Astrocyte of the cerebellum (primary cell): ENCODE measurements around the gene ZNF142.

ENCODE experiments used
- DNase-seq: peaks from one replicate; pipeline ENCODE4 v3.0.0-alpha.2; 2011; ENCODE audit warnings: low read depth
- H3K4me3 ChIP-seq: 2 replicates; pipeline ENCODE4 v1.5.1; 2011; ENCODE audit warnings: mild to moderate bottlenecking, low read depth, low read length, moderate library complexity
- in situ Hi-C: cut with HindIII; loops from 2 replicates; pipeline ENCODE4 v1.10.0; 2017; ENCODE audit warnings: low sequenced_read_pairs
- TF ChIP-seq, protein P1 (sequence below): IDR thresholded peaks from 2 replicates; pipeline ENCODE4 v1.5.1; 2012; ENCODE audit warnings: low read length, low read depth, moderate library complexity, mild to moderate bottlenecking; ENCODE audit errors: missing control alignments

The ZNF142 gene

GRCh38 chr2:218605432-218605831, 54.0 kb downstream of the ZNF142 start:
- peak; percentile 45 for DNase-seq
- in situ Hi-C loops: no loop called here
- no peak overlapping the region for H3K4me3 ChIP-seq
- TF ChIP-seq, protein P1, sequence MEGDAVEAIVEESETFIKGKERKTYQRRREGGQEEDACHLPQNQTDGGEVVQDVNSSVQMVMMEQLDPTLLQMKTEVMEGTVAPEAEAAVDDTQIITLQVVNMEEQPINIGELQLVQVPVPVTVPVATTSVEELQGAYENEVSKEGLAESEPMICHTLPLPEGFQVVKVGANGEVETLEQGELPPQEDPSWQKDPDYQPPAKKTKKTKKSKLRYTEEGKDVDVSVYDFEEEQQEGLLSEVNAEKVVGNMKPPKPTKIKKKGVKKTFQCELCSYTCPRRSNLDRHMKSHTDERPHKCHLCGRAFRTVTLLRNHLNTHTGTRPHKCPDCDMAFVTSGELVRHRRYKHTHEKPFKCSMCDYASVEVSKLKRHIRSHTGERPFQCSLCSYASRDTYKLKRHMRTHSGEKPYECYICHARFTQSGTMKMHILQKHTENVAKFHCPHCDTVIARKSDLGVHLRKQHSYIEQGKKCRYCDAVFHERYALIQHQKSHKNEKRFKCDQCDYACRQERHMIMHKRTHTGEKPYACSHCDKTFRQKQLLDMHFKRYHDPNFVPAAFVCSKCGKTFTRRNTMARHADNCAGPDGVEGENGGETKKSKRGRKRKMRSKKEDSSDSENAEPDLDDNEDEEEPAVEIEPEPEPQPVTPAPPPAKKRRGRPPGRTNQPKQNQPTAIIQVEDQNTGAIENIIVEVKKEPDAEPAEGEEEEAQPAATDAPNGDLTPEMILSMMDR: no peak
